Hematopoietic multipotent progenitor cell treated with erythropoietin and hydrocortisone succinate and interleukin-3 and kit ligand, for 17 days (in vitro differentiated cells): Measurements from ENCODE around the gene SARS1.
"Not testable (repeated sequence)": the region's sequence is repeated elsewhere in the genome, so short reads cannot be mapped to it uniquely, and the experiment has no call there.

Experiments used
- DNase-seq: peaks from one replicate; pipeline ENCODE4 v3.0.0-alpha.2; 2015; ENCODE audit warnings: low spot score

Gene SARS1

DNA sequence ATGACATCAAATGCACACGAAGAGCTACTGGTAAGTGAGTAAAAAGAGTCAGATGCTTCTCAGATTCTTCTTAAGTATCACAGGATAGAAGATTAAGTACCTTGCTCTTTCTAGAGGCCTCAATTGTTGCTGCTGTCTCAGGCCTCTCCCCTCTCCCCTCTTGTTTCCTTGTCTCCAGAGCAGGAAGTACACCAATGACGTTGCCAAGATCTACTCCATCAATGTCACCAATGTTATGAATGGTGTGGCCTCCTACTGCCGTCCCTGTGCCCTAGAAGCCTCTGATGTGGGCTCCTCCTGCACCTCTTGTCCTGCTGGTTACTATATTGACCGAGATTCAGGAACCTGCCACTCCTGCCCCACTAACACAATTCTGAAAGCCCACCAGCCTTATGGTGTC is 21.3 kb upstream of the SARS1 start:
- DNase-seq: no peak

- peak; percentile 75 for DNase-seq
Measured at GRCh38 chr1:109193653-109194590, 19.8 kb upstream of the SARS1 start.

- peak; percentile 43 for DNase-seq
Measured at GRCh38 chr1:109197158-109198042, 16.3 kb upstream of the SARS1 start.

GRCh38 chr1:109198043-109198695 is 15.5 kb upstream of the SARS1 start:
- DNase-seq: peak; percentile 74

DNA sequence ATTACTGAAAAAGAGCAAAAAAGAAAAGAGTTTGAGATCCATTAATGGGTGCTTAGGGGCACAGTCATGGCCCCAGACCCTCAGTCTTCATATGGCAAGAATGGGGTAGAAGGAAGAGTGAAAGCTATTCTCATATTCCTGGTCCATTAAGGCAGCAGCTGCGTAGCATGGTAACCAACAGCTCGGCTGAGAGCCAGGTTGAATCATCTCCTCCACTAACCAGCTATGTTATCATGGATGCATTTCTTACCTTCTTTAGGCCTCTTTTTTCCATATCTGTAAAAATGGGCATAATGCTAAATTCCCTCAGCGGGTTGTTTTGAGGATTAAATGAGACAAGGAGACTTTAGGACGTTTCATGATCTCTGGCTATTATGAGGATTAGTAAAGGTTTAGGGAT is 15.0 kb upstream of the SARS1 start:
- DNase-seq: no peak

DNA sequence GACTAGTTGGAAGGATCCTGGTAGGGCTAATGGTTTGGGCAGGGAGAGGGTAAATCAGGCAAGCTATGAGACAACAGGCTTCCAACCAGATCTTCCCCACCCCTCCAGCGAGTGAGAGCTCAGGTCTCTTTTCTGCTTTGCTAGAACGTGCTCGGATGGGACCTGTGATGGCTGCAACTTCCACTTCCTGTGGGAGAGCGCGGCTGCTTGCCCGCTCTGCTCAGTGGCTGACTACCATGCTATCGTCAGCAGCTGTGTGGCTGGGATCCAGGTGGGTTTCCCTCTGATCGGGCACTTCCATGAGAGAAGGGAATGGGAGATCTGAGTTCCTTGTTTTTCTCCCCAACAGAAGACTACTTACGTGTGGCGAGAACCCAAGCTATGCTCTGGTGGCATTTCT is 14.0 kb upstream of the SARS1 start:
- no peak for DNase-seq

- peak; percentile 80 for DNase-seq
Measured at GRCh38 chr1:109201123-109201703, 12.5 kb upstream of the SARS1 start.

GRCh38 chr1:109204484-109204883 is 9.2 kb upstream of the SARS1 start:
- no peak for DNase-seq

DNA sequence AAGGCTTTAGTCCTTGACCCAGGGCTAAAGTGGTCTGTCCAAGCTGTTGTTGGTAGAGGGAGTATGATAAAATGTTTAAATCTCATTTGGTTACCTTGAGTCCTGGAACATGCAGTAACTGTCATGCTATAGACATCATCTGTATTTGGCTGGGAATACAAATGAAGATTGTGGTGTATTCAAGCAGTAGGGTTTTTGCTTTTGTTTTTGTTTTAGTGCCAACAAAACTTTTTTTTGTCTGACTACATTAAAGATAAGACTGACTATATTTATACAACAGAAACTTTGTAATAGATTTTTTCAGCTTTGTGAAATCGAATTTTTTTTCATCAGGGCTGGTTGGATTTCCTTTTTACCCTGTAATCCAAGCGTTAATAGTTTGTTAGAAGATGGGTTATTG is 7.4 kb upstream of the SARS1 start:
- no peak for DNase-seq

GRCh38 chr1:109207467-109208103 is 6.1 kb upstream of the SARS1 start:
- DNase-seq: no peak

DNA sequence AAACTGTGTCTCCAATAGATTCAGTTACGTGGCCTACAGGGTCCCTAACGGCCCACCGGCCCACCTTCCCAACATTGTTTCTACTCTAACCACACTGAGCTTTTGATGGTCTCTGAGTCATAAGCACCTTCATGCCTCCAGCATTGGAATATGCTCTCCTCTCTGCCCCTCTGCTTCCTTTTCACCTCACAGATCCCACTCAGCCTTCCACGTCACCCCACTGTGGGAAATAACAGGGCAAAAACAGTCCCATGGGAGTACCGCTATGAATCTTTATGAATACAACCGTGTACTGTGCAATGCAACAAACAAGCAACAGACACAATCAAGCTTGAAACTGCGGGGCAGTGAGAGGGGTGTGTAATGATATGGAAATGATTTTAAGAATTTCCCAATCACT is 5.3 kb upstream of the SARS1 start:
- no peak for DNase-seq

DNA sequence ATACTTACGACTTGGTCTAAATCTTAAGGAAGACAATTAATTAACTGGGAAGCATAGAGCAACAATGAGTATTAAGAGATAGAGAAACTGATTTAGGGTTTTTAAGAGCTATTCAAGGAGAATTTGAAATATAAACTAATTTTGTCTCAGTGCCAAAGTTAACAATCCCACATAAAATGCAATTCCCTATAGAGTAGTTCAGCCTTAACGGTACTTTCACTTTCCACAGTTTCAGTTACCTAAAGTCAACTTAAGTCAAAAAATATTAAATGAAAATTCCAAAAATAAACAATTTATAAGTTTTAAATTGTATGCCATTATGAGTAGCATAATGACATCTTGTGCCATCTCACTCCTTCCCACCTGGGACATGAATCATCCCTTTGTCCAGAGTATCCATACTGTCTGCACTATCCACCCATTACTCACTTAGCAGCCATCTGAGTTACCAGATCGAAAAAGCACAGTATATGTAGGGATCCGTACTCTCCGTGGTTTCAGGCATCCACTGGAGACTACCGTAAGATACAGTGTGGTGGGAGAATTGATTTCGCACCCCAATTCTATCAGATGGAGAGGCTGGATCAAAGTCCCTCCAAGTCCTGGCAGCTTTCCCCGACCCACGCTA is 4.8 kb upstream of the SARS1 start:
- DNase-seq: no peak

- no peak for DNase-seq
Measured at GRCh38 chr1:109210058-109210457, 3.7 kb upstream of the SARS1 start.

- no peak for DNase-seq
Measured at GRCh38 chr1:109213345-109213823, 334 bp upstream of the SARS1 start.

DNA sequence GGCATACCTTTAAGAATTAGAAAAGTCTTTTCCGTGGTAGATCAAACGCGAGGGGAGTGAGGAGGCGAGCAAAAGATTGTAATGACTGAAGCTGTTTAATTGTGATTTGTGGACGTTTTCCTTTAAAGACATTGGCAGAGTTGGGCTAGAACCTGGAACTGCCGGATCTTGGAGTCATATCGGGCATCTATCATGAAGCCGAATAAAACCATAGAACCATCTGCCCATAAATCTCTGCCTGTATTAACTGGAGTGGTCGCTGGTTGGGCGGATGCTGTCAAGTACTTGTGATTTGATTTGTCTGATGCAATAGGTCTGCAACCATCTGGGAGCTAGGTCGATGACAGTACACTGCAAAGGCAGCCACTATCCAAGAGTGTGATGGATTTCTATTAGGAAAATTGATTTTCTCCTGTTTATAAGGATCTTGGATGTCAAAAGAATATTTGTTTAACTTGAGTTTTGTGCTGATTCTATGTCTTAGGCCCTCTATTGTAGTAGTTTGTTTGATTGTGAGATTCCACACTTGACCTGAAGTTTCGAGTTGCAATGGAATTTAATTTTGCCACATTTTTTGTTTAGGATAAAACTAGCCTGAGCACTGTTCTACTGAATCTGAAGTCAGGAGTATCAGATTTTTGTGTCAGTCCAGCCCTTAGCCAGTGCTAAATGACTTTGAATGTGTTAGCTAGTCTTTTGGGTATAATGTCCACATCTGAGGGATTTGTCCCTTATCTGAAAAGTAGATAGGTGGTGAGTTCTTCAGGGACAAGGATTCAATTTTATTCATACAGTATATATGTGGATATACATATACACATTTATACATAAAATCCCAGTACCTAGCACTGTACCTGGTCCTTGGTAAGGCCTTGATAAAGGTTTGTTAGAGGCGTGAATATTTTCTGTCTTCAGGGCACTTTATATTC is 1.2 kb downstream of the SARS1 start:
- peak; percentile 88 for DNase-seq

DNA sequence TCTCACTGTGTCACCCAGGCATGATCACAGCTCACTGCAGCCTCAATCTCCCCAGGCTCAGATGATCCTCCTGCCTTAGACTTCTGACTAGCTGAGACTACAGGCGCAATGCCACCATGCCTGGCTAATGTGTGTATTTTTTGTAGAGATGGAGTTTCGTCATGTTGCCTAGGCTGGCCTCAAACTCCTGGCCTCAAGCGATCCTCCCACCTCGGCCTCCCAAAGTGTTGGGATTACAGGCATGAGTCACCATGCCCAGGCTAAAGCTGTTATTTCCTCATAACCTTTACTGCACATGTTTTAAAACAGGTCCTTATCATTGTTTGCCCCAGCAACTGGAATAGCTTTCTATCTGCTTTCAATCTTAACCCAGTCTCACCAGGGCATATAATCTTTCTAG is 2.9 kb downstream of the SARS1 start:
- DNase-seq: peak; percentile 33

DNA sequence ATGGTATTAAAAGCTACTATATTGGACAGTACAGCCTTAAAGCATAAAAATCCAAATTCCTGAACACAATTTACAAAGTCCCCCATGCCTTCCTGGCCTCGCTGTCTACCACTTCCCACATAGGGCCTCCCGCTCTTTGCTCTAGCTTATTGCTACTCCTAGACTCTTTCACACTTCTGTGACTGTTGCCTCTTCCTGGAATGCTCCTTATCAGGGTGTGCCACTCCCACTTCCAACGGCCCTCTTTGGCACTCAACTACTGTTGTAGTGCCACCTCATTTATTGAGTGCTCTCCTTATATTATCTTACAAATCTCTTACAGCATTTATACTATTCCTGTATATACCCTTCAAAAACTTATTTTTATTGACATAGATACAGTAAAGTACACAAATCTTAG is 4.8 kb downstream of the SARS1 start:
- peak; percentile 54 for DNase-seq

DNA sequence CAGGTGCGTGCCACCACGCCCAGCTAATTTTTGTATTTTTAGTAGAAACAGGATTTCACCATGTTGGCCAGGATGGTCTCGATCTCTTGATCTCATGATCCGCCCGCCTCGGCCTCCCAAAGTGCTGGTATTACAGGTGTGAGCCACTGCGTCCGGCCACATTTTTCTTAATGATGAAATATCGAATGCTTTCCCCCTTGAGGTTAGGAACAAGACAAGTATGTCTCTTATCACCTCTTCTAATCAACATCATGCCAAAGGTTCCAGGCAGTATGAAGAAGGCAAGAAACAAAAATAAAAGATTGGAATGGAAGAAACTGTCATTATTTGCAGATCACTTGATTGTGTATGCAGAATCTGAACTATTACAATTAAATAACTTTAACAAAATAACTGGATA is 7.5 kb downstream of the SARS1 start:
- DNase-seq: not testable (repeated sequence)

DNA sequence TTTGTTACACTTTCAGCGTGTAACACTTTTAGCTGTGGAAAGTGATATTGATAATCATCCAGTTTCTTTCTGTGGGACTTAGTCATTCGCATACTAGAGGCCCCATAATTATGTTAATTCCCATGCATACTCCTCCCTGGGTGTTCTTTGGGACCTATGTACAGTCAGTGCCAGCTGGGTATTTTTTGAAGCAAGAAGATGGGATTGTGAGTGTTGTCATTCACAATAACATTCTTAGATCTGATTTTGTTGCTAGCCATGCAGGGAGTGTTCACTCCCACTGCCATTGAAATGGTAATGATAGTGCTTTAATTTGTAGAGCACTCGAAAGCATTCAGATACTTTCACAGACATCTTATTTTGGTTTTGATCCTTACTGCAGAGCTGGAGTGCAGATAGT is 11.6 kb downstream of the SARS1 start:
- no peak for DNase-seq
